Stimulated activated CD4-positive, alpha-beta T cell treated with anti-CD3 and anti-CD28 coated beads, Interleukin-2, amount 100 ng/mL, for 48 hours (primary cell): ENCODE results near the gene SAP25.

Experiments
- DNase-seq, 2 donors: peaks; one replicate each; pipeline ENCODE4 v3.0.0-alpha.2; 2020

SAP25 gene

DNA sequence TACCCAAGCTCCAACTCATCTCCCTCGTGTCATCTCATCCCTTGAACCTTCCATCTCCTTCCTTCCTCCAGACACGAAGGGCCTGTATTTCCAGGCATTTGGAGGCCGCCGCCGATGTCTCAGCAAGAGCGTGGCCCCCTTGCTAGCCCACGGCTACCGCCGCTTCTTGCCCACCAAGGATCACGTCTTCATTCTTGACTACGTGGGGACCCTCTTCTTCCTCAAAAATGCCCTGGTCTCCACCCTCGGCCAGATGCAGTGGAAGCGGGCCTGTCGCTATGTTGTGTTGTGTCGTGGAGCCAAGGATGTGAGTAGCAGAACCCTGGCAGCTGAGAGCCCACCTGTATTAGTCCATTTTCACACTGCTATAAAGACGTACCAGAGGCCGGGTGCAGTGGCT is 17.9 kb upstream of the SAP25 start:
- no peak for DNase-seq

DNA sequence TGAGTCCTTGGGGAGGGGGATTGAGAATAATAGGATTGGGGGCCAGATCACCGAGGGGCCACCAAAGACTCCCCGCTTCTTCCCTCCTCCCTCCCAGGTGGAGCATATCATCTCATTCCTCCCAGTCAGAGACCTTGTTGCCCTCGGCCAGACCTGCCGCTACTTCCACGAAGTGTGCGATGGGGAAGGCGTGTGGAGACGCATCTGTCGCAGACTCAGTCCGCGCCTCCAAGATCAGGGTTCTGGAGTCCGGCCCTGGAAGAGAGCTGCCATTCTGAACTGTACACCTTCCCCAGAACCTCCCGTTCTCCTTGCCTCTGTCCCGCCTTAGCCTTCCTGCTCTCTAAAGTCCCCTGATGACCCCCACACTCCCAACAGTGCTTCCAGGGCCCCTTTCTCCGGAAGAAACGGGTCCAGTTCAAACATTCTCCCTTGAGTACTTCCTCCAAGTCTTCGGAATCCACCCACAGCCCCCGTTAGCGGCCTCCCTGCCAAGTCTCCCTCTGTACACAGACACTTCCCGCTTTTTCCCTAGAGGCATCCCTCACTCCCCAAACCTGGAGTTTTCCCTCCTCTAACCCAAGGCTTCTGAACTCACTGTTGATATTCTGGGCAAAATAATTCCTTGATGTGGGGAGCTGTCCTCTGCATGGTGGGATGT is 16.5 kb upstream of the SAP25 start:
- DNase-seq = no peak

DNA sequence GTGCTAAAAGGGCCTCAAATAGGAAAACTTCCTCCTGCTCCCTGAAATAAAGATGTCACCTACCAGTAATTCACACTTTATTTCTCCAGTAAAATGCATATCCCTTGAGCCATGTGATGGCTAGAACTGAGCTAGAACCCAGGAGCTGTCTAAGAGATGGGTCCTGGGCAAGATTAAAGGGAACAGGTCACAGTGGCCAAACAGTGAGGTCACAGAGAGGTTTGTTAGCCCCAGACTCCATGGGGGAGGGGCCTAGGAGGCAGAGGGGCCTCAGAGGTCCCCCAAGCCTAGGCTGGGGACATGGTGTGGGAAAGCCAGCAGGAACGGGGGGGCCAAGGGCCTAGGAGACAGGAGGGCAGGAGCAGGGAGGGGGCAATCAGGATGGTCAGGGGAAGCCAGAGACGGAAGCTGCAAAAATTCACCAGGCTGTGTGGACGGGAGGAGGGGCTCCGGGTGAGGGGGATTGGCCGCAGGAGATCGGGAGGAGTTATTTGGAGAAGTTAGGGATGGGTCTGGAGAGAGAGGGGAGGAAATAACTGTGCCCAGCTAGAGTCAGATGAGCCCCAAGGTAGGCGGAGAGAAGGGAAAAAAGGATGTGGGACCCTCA is 15.7 kb upstream of the SAP25 start:
- DNase-seq = no peak

- DNase-seq = no peak
These were observed 14.7 kb upstream of the SAP25 start for GRCh38 chr7:100588438-100588837.

DNA sequence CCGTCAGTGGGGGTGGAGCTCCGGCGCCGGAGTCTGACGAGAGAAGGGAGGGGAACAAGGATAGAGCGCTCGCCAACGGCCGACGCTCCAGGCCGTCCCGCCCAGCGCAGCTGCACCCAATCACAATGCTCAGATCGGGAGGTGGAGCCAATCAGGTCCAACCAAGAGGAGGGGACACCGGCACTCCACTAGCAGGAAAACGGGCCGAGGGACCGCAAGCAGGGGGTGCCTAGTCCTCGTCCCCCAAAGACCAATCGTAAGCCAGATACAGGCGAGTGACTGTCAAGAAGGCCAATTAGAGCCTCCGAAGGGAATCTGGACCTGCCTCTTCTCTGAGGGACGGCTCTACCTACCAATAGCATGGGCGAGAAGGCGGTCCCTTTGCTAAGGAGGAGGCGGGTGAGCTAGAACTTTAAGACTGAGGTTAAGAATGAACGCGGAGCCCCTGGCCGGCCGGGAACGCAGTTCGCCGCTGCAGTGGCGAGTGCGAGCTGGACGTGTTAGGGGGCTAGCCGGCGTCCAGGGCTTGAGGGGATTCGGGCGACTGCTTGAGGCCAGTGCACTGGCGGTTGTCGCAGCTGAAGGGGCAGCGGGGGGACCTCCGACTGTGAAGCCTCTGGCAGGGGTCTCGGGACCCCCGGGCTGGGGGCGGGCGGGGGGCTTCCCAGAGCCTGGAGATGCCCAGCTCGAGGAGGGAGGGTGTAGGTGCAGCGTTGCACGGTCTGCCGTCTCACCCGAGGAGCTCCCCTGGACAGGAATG is 12.7 kb upstream of the SAP25 start, which contains the start of gene FBXO24:
Gene FBXO24, plus strand, starts transcription at position 63 of the 760 bp plus-strand sequence. Its CDS starts 298 bp downstream, at position 361.
- peak; percentile 97 to 99 for DNase-seq

- peak in 1 of 2 donors; percentile 53 for DNase-seq
These were observed 12.0 kb upstream of the SAP25 start, which contains the start of gene LRCH4 for GRCh38 chr7:100585511-100586265. LRCH4 (minus strand) TSS chr7:100586129; CDS start chr7:100586100, 29 bp downstream.

- no peak for DNase-seq
These were observed 11.2 kb upstream of the SAP25 start for GRCh38 chr7:100584683-100585510.

- no peak for DNase-seq
These were observed 10.5 kb upstream of the SAP25 start for GRCh38 chr7:100584054-100584682.

- peak in 1 of 2 donors; percentile 62 for DNase-seq
These were observed 9.7 kb upstream of the SAP25 start for GRCh38 chr7:100583132-100584053.

- DNase-seq = no peak
These were observed 8.9 kb upstream of the SAP25 start for GRCh38 chr7:100582650-100583049.

- no peak for DNase-seq
These were observed 8.4 kb upstream of the SAP25 start for GRCh38 chr7:100582041-100582579.

GRCh38 chr7:100580466-100581283 is 7.0 kb upstream of the SAP25 start:
- no peak for DNase-seq

GRCh38 chr7:100578246-100579183 is 4.8 kb upstream of the SAP25 start:
- DNase-seq = no peak

- no peak for DNase-seq
These were observed 3.8 kb upstream of the SAP25 start for GRCh38 chr7:100577507-100577906.

DNA sequence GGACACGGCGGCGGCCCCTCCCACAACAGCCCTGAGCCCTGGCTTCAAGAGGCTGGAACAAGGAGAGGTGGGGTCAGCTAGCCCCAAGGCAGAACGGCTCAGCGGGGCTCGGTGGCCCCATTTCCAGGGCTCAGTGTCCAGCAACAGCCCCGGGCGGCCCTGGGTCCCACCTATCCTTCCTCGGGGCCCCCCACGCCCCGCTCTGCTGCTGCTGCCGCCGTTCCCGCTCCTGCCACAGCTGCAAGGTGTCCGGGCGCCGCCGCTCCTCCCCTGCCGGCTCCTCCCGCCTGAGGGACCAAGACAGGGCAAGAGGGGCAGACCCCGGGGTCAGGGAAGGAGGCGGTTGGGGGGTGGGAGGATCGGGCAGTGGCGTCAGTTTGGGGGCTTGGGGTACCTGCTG is 3.4 kb upstream of the SAP25 start:
- no peak for DNase-seq

- no peak for DNase-seq
These were observed 2.8 kb upstream of the SAP25 start for GRCh38 chr7:100576384-100576993.

- DNase-seq = no peak
These were observed 2.2 kb upstream of the SAP25 start for GRCh38 chr7:100575746-100576383.
